ENCODE results near the gene FAH. TPM values are rescaled to one million over a fixed set of nuclear protein-coding genes. Genes with fewer than 3 reads are reported as not detected.

FAH gene
- total and polyA plus RNA-seq, 10 of the 15 experiments (the other 5 are each of a cell fraction or from before 2014, with no cell fraction given): 36.3 to 121 (median 62.0) TPM

DNA sequence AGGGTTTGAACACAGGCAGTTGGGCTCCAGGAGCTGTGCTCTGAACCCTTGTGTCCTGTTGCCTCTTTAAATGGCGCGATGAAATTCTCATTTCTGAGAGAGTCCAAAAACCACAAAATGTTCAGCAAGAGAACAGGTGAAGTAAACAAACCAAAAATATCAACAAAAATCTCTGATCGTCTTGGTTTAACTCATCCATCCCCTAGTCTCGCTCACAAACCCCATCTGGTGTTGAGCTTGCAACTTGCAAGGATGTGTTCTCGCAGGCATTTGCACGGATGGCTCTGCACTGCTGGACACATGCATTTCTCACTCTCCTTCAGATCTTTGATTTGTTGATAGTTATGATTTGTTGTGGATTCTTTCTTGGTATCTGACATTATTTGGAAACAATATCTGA lies 31.1 kb downstream of the FAH start:
- FAIRE-seq: no peak
- ChIA-PET SMC1A (ENCODE audit: uncharacterized antibody, unreplicated experiment) (no interaction called here), CTCF (interaction anchor here (1.1 kb wide), 1 partner anchor 8 kb away, joined by 5 read pairs; no protein-coding TSS in a partner anchor), POLR2A (no interaction called here), RAD21 (ENCODE audit: unreplicated experiment) (no interaction called here)
- no peaks in the 10 kb centered on the region for H3K79me2 ChIP-seq (ENCODE audit: control insufficient read depth, insufficient read depth, low read length)
- H3K27ac ChIP-seq (ENCODE audit: control insufficient read depth, insufficient read depth): no peak overlapping the region
- DNase-seq (ENCODE audit: low read depth, low spot score): no peak
- H2AFZ ChIP-seq (ENCODE audit: control insufficient read depth, low read depth, low read length): no peak overlapping the region
- H3K4me1 ChIP-seq (ENCODE audit: control insufficient read depth, insufficient read depth, low read length): no peaks in the 10 kb centered on the region
- BruUV-seq (replicated peaks): no TSS peak
- no peaks in the 10 kb centered on the region for H4K20me1 ChIP-seq (ENCODE audit: control insufficient read depth, insufficient read depth)
- intact Hi-C loops (cut with micrococcal nuclease; ENCODE audit: unreplicated experiment) (no loop called here), in situ Hi-C loops (cut with MboI) (no loop called here)
- no peak overlapping the region for H3K4me2 ChIP-seq (ENCODE audit: control insufficient read depth, insufficient read depth)
- ATAC-seq: no peak
- H3K9ac ChIP-seq (ENCODE audit: control insufficient read depth, insufficient read depth, low read length): no peak overlapping the region
- peaks cover 3 to 8% of the 10 kb centered on the region in 2 experiments for H3K36me3 ChIP-seq (ENCODE audit: control insufficient read depth in 2 of 2, insufficient read depth in 2 of 2, low read length in 1 of 2)
- no peaks in the 10 kb centered on the region for H3K27me3 ChIP-seq (replicated peaks in 1 of 2; ENCODE audit: control insufficient read depth in 2 of 2, insufficient read depth in 2 of 2, low read length in 1 of 2)
- TF ChIP-seq CREM (IDR thresholded peaks at IDR 0.05; ENCODE audit: low read depth) (no peak), CTCF (IDR thresholded peaks at IDR 0.05 in 2 of 3, conservative IDR thresholded peaks at IDR 0.05 in 1 of 3; ENCODE audit: control insufficient read depth in 2 of 3, extremely low read depth in 1 of 3, insufficient read depth in 1 of 3, low read depth in 3 of 3, low read length in 3 of 3) (0 out of 6 replicates have a peak, but pooled peaks of 1 of the 3 experiments have one; percentile 1)
- H3K4me3 ChIP-seq: no peak overlapping the region
- H3K9me3 ChIP-seq (replicated peaks; ENCODE audit: control insufficient read depth, insufficient read depth, low read length): no peaks in the 10 kb centered on the region
- WGBS (ENCODE audit: insufficient coverage, insufficient replicate concordance, low lambda C conversion rate, missing lambda C conversion rate): 78% methylated on average over 6 of the region's 6 CpGs

GRCh38 chr15:80184554-80184953 lies 31.8 kb downstream of the FAH start:
- DNase-seq (ENCODE audit: low read depth, low spot score): no peak
- no peaks in the 10 kb centered on the region for H4K20me1 ChIP-seq (ENCODE audit: control insufficient read depth, insufficient read depth)
- CTCF ChIA-PET: interaction anchor here (0.5 kb wide), 1 partner anchor 903 kb away, joined by 4 read pairs; no protein-coding TSS in a partner anchor
- no peak overlapping the region for H2AFZ ChIP-seq (ENCODE audit: control insufficient read depth, low read depth, low read length)
- no peaks in the 10 kb centered on the region for H3K9me3 ChIP-seq (replicated peaks; ENCODE audit: control insufficient read depth, insufficient read depth, low read length)
- no peak overlapping the region for H3K9ac ChIP-seq (ENCODE audit: control insufficient read depth, insufficient read depth, low read length)
- peaks cover 3 to 8% of the 10 kb centered on the region in 2 experiments for H3K36me3 ChIP-seq (ENCODE audit: control insufficient read depth in 2 of 2, insufficient read depth in 2 of 2, low read length in 1 of 2)
- H3K4me3 ChIP-seq: no peak overlapping the region
- no TSS peak for BruUV-seq (replicated peaks)
- POLR2A ChIA-PET: no interaction called here
- no peaks in the 10 kb centered on the region for H3K27me3 ChIP-seq (replicated peaks in 1 of 2; ENCODE audit: control insufficient read depth in 2 of 2, insufficient read depth in 2 of 2, low read length in 1 of 2)
- intact Hi-C loops (cut with micrococcal nuclease; ENCODE audit: unreplicated experiment) (no loop called here), in situ Hi-C loops (cut with MboI) (no loop called here)
- no peaks in the 10 kb centered on the region for H3K79me2 ChIP-seq (ENCODE audit: control insufficient read depth, insufficient read depth, low read length)
- no peak overlapping the region for H3K27ac ChIP-seq (ENCODE audit: control insufficient read depth, insufficient read depth)
- RAD21 ChIA-PET (ENCODE audit: unreplicated experiment): interaction anchor here (0.6 kb wide), 1 partner anchor 53 kb away, joined by 3 read pairs; no protein-coding TSS in a partner anchor
- TF ChIP-seq, protein P1, sequence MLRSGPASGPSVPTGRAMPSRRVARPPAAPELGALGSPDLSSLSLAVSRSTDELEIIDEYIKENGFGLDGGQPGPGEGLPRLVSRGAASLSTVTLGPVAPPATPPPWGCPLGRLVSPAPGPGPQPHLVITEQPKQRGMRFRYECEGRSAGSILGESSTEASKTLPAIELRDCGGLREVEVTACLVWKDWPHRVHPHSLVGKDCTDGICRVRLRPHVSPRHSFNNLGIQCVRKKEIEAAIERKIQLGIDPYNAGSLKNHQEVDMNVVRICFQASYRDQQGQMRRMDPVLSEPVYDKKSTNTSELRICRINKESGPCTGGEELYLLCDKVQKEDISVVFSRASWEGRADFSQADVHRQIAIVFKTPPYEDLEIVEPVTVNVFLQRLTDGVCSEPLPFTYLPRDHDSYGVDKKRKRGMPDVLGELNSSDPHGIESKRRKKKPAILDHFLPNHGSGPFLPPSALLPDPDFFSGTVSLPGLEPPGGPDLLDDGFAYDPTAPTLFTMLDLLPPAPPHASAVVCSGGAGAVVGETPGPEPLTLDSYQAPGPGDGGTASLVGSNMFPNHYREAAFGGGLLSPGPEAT (IDR thresholded peaks at IDR 0.05; ENCODE audit: low read depth): no peak
- TF ChIP-seq EGR1 (IDR thresholded peaks at IDR 0.05; ENCODE audit: borderline replicate concordance in 1 of 2, low read depth in 2 of 2, low read length in 2 of 2): no peak
- no peak for TF ChIP-seq ELK1 (IDR thresholded peaks at IDR 0.05; ENCODE audit: low read depth, low read length)
- no peak for TF ChIP-seq HCFC1 (IDR thresholded peaks at IDR 0.05; ENCODE audit: low read length)
- TF ChIP-seq MEF2B (IDR thresholded peaks at IDR 0.05; ENCODE audit: partially characterized antibody, poor library complexity, severe bottlenecking): no peak
- no peak overlapping the region for H3K4me2 ChIP-seq (ENCODE audit: control insufficient read depth, insufficient read depth)
- H3K4me1 ChIP-seq (ENCODE audit: control insufficient read depth, insufficient read depth, low read length): no peaks in the 10 kb centered on the region
- no peak for ATAC-seq
- FAIRE-seq: no peak
- 92% methylated on average over 7 of the region's 7 CpGs for WGBS (ENCODE audit: insufficient coverage, insufficient replicate concordance, low lambda C conversion rate, missing lambda C conversion rate)
- SMC1A ChIA-PET (ENCODE audit: uncharacterized antibody, unreplicated experiment): no interaction called here
